NCI-H526 treated with DMSO at 0.1 percent for 48 hours (cell line): ENCODE data around the gene SNX5.
A peak's percentile ranks its signal among the peaks of the same experiment; 100 is the strongest.

ENCODE experiments used
- DNase-seq: peaks from one replicate; lab custom pipeline; 2025; lab: John Stamatoyannopoulos, UW

SNX5 gene

DNA sequence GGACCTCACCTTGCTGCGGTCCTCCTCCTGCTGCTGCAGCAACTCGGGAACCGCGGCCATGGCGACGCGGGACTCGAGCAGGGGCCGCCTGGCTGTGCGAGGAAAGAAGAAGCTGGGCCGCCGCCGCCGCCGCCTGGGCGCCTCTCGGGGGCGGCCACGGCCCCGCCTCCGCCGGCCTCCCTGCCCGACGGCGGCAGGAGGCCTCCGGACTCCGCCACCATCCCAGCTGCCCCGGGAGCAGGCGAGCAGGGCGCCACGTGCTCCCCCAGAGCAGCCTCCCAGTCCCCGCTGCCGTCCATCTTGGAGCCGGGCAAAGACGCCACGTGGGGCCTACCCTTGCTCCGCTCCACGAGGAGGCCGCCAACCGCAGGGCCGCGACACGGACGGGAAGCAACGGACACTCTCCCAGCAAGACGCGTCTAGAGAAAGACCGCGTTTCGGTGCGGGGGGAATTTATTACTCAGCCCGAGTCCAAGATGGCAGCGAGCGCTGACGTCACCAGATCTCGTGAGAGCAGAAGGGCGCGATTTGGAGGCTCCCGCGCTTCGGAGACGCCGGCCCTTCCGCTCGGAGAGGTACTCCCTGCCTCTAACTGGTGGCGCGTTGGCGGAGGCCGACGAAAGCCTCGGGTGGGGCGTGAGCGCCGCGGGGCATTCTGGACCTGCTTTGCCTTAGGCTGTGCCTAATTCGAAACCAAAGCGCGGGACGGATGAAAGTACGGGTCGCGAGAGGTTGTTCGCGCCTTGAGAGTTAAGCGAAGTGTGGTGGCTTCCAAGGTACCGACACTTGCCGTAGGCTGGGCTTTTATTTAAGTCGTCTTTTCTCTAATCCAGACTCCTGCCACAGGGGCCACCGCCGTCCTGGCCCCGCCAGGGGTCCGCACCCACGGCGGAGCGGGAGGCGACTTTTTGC, at the start of gene SNX5, which contains the start of gene MGME1:
SNX5 (minus strand) TSS at position 429 of the 912 bp plus-strand sequence; CDS start at position 60, 369 bp downstream.
MGME1 (plus strand) TSS at position 653 of the 912 bp plus-strand sequence. CDS start 842 bp downstream, outside the sequence.
- peak; percentile 99 for DNase-seq

DNA sequence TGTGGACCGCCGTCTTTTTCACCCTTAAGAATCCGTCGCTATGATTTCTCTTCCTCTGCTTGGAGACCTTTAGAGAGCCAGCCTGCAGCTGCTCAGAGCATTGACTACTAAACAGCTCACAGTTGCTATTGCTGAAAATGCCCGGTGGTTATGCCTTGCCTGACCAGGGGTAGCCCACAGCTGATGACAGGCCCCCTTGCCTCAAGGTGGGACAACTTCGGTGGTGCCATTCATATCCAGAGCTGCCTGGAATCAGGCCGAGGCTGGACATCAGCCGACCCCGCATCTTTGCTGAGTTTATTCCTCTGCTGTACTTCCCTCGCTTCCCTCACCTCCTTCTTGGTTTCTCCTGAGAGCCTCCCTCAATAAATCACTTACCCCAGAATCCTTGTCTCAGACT, 49.5 kb upstream of the SNX5 start:
- DNase-seq = no peak

GRCh38 chr20:18016772-18017171, 48.2 kb upstream of the SNX5 start:
- no peak for DNase-seq

DNA sequence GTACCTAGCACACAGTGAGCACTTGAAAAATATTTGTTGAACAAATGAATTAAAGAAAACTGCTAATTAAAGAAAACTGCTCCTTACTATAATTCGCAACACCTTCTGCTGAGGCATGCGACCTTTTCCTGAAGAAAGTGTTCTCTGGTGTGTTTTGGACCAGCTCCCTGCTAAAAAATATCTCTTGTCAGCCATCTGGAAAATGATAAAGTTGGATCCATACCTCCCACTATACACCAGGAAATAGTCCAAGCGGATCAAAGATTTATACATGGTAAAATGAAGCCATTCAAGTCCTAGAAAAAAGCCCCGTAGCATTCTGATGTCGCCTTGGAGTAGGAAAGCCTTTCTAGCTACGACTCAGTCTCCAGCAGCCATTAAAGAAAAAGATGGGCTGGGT, 45.8 kb upstream of the SNX5 start:
- DNase-seq = no peak

GRCh38 chr20:18012901-18013300, 44.3 kb upstream of the SNX5 start:
- no peak for DNase-seq

DNA sequence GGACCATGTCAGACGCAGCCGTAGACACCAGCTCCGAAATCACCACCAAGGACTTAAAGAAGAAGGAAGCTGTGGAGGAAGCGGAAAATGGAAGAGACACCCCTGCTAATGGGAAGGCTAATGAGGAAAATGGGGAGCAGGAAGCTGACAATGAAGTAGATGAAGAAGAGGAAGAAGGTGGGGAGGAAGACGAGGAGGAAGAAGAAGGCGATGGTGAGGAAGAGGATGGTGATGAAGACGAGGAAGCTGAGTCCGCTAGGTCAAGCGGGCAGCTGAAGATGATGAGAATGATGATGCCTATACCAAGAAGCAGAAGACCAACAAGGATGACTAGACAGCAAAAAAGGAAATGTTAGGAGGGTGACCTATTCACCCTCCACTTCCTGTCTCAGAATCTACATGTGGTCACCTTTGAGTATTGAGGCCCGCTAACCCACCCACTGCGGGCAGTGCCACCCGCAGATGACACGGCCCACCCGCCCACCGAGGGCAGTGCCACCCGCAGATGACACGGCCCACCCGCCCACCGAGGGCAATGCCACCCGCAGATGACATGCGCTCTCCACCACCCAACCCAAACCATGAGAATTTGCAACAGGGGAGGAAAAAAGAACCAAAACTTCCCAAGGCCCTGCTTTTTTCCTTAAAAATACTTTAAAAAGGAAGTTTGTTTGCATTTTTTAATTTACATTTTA, 43.5 kb upstream of the SNX5 start:
- DNase-seq = no peak

DNA sequence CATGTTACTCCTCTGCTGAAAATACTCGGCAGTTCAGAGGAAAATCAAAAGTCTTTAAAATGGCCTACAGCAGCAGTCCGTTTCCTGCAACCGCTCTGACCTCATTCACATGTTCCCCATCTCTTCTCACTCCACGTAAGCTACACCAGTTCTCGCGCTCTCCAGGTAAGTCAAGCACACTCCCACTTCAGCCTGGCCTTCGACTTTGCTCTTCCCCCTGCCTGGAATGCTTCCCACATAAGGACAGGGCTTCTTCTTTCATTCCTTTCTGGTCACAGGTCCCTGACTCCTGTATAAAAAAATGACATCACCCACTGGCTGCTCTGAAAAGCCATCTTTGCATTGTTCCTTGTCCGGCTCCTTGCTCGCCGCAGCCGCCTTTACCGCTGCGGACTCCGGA, 42.9 kb upstream of the SNX5 start:
- DNase-seq = no peak

DNA sequence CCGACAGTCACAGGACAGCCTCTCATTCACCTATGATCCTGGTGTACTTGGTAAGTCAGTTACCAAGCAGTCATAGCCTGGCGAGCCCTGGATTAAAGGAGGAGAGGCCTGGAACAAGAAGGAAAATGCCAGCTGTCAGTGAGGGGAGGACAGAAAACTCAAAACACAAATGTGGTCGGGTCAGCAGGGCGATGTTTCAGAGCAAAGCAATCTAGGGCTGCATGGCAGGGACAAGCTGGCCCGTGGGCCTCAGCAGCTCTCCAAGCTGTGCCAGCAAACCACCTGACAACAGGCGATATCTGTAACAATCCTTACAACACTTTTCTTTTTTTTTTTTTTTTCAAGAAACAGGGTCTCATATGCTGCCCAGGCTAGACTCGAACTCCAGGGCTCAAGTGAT, 40.5 kb upstream of the SNX5 start:
- DNase-seq = no peak

DNA sequence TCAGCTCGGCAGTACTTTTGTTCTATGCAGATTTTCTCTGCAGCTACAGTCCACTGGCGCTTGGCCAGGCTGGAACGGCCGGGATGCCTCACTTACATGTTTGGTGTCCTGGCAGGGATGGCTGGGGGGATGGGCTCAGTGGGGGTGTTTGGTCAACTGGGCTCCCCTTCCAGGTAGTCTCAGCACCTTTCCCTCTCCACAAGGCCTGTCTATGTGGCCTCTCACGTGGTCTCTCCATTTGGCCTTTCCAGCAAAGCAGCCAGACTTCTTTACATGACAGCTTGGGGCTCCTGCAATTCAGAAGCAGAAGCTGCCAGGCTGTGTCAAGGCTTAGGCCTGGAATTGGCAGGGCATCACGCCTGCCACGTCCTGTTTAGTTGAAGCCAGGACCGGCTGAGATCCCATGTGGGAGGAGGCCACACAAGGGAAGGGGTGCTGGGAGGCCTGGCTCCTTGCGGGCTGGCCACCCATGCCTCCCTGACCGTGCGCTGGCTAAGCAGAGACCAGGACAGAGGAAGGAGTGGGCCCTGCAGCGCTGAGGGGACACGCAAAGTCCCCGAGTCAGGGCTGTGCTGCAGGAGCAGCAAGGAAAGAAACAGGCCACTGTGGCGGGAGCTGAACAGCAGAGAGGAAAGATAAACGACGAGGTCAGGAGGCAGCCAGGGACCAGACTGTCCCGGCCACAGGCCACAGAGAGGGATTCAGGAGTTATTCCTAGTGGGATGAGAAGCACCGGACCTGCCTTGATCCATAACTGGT, 39.1 kb upstream of the SNX5 start:
- DNase-seq = no peak

DNA sequence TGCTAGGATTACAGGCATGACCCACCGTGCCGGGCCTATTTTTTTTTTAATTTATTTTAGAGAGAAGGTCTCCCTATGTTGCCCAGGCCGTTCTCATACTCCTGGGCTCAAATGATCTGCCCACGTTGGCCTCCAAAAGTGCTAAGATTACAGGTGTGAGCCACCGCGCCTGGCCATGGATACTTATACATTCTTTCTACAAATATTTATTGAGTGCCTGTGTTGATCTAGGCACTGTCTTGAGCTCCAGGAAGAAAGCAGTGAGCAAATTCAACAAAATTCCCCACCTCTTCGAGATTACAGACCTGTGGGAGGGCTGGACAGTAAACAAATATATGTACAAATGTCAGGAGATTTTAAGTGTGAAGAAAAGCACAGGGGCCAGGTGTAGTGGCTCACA, 38.1 kb upstream of the SNX5 start:
- no peak for DNase-seq

DNA sequence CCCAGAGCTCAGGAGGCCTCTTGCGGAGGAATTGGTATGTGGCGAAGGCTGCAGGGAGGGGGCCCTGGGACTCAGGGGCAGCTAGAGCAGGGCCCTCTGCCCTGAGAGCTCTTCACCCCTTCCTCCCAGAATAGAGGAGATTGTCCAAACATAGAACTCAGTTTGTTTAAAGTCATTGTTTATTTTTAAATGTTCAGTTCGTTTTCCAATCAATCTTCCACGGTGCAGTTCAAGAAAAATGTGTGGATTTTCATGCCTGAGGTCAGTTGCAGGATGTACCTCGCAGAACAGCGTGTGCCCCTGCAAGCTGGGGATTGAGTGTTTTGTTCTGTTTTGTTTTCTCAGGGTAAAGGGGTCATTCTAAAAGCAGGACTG, 37.4 kb upstream of the SNX5 start:
- DNase-seq = no peak

GRCh38 chr20:18005170-18005989, 36.8 kb upstream of the SNX5 start:
- no peak for DNase-seq

DNA sequence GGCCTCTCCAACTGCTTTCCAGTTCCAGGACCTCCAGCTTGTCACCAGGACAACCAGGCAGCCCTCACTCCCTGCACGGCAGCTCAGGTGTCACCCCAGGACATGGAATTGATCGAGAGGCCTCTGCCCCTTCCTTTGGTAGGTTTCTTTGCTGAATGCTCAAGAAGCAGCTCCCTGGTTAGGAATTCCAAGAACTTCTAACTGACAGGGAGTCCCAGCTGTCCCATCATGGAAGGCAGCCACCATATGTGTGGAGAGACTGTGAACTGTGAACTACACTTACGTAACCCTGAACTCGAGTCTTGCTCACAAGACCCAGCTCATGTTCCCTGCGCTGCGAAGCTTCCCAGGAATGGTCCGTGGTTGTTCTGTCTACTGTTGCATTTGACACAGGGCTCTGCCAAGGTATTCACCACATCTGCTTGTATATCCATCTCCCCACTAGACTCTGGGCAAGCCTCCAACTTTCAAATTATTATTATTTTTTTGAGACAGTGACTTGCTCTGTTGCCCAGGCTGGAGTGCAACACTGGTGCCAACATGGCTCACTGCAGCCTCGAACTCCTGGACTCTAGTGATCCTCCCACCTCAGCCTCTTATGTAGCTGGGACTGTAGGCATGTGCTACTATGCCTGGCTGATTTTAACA, 35.9 kb upstream of the SNX5 start:
- DNase-seq = no peak

- DNase-seq = no peak
Measured at GRCh38 chr20:18003897-18004296, 35.3 kb upstream of the SNX5 start.

DNA sequence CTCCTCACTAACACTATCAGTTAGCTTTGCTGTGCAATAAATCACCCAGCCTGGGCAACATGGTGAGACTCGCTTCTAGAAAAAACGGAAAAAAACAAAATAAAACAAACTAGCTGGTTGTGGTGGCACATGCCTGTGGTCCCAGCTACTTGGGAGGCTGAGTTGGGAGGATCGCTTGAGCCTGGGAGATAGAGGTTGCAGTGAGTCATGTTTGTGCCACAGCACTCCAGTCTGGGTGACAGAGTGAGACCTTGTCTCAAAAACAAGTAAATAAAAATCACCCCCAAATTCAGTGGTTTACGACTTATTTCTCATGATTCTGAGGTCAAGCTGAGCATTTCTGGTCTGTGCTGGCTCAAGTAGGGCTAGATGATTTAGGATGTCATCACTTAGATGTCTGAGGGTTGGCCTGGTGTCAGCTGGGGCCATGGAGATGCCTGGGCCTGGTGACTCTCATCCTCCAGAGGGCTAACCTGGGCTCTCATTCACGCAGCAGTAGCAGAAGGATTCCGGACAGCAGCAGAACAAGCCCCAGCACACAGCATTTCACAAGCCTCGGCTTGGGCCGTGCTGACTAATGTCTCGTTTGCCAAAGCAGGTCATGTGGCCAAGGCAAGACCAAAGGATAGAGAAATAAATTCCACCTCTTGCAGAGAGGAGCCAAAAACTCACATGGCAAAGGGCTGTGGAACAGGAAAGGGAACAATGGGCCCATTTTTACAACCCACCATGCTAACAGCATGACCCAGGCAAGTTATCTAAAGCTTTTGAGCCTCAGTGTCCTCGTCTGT, 32.7 kb upstream of the SNX5 start:
- DNase-seq = no peak

DNA sequence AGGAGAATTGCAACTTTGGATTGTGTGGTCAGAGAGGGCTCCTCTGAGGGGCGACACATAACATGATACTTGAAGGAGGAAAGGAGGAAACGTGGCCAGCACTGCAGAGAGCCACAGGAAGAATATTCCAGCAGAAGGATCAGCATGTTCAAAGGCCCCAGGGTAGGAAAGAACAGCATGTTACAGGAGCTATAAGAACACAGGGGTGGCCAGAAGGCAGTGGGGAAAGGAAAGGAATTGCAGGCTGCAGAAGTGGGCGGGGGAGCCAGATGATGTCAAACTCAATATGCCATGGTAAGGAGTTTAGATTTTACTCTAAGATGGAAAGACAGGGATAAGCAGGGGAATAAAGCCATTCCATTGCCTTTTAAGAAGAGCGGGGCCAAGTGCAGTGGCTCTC, 31.0 kb upstream of the SNX5 start:
- no peak for DNase-seq

DNA sequence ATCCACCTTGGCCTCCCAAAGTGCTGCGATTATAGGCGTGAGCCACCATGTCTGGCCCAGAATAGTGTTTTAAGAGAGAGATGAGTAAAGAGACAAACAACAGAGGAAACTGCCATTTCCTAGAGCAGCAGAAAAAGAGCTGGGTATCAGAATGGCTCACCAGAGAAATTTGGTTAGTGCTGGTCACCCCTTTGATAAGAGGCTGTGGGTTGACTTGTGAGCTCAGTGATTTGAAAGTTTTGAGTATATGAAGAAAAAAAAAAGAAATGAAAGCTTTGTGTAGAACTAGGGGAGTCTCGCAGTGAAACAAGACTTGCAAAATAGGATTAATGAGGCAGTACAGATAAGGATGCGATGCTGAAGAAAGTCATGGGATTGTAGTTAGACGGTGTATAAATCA, 29.9 kb upstream of the SNX5 start:
- no peak for DNase-seq

- DNase-seq = peak; percentile 22
Measured at GRCh38 chr20:17995967-17996819, 27.6 kb upstream of the SNX5 start.

DNA sequence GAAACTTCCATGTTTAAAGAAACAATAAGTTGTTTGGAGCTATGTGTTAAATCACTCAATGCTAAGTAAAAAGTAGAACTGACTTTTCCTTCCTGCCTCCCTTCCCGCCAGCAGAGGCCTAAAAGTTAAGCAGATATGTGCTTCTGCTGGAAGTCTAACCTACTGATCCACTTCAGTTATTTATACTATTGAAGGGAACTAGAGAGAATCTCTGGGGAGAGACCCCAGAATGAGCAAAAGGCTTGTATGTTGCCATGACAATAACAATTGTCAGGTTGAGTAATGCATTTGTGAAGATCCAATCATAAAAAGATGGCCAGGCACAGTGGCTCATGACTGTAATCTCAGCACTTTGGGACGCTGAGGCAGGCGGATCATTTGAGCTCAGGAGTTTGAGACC, 25.0 kb upstream of the SNX5 start:
- no peak for DNase-seq
